Measurements from ENCODE around the gene ZNF606.

GRCh38 chr19:58033741-58034476 is 31.3 kb upstream of the ZNF606 start, which contains the start of gene ZSCAN1:
- TF ChIP-seq CTCF (IDR thresholded peaks at IDR 0.05) (no peak), GATA3 (IDR thresholded peaks at IDR 0.05; ENCODE audit: borderline replicate concordance) (no peak), KDM1A (IDR thresholded peaks at IDR 0.05; ENCODE audit: low read depth) (no peak), HOXA7 (CRISPR knock-in tag; IDR thresholded peaks at IDR 0.05) (no peak)

Data from A549 (cell line).